B cell (primary cell): Measurements from ENCODE around the gene HMGN3. TPM values are rescaled to one million over a fixed set of nuclear protein-coding genes. Genes with fewer than 3 reads are reported as not detected.

Source experiments
- ATAC-seq: fragments of 200-7000 bp; cut with Tn5 transposase; one replicate; pipeline ENCODE4 v1.10.0; 2021; ENCODE audit warnings: low read depth, mild to moderate bottlenecking, moderate number of reproducible peaks, moderate library complexity
- CTCF ChIA-PET: fragments of 350-600 bp; sonication (Branson Sonifier 250); formaldehyde crosslinking; loops from one replicate; lab custom pipeline; 2021; ENCODE audit warnings: antibody characterized with exemption, inconsistent platforms; lab: Charles Lee
- POLR2A ChIA-PET: fragments of 350-600 bp; sonication (Branson Sonifier 250); formaldehyde crosslinking; loops from one replicate; lab custom pipeline; 2021; ENCODE audit warnings: antibody characterized with exemption; lab: Charles Lee
- DNase-seq: peaks from one replicate; pipeline ENCODE4 v3.0.0; 2013
- H2AFZ ChIP-seq: 2 replicates; pipeline ENCODE4 v1.6.1; 2012; ENCODE audit warnings: mild to moderate bottlenecking, low read depth, low read length; ENCODE audit not compliant: insufficient read depth, poor library complexity, severe bottlenecking
- H3K27ac ChIP-seq, 2 donors: 1 replicate in 1 of 2; 2 replicates in 1 of 2; pipeline ENCODE4 v1.5.1; 2012 to 2013; ENCODE audit warnings: low read length in 2 of 2, mild to moderate bottlenecking in 2 of 2, moderate library complexity in 1 of 2
- H3K27me3 ChIP-seq, 4 experiments: fragments of 200-600 bp in 1 of 4; sonication (generic) in 1 of 4; replicated peaks in 1 of 4; 1 replicate in 2 of 4; 2 replicates in 2 of 4; pipeline versions ENCODE4 v1.6.1 to v1.7.0; 2013 to 2016; ENCODE audit warnings: low read length in 3 of 4, mild to moderate bottlenecking in 2 of 4, mixed read lengths in 1 of 4, moderate library complexity in 1 of 4; ENCODE audit not compliant: insufficient read depth in 4 of 4, control insufficient read depth in 3 of 4; ENCODE audit errors: control extremely low read depth in 1 of 4
- H3K36me3 ChIP-seq, 2 experiments: replicated peaks in 1 of 2; 1 replicate in 1 of 2; 2 replicates in 1 of 2; pipeline versions ENCODE4 v1.6.1 to v1.7.1; 2013; ENCODE audit warnings: low read length in 1 of 2; ENCODE audit not compliant: insufficient read depth in 2 of 2, control insufficient read depth in 1 of 2; ENCODE audit errors: control extremely low read depth in 1 of 2, extremely low read depth in 1 of 2
- H3K4me1 ChIP-seq, 2 donors: fragments of 200-600 bp in 1 of 2; sonication (generic) in 1 of 2; 1 replicate in 1 of 2; 2 replicates in 1 of 2; pipeline versions ENCODE4 v1.5.1 to v1.6.1; 2013 to 2017; ENCODE audit warnings: low read length in 2 of 2; ENCODE audit not compliant: control insufficient read depth in 2 of 2, insufficient read depth in 2 of 2
- H3K4me2 ChIP-seq: replicated peaks from 2 replicates; pipeline ENCODE3; 2012; ENCODE audit warnings: mild to moderate bottlenecking, low read depth, low read length; ENCODE audit not compliant: poor library complexity, severe bottlenecking
- H3K4me3 ChIP-seq, 5 experiments: fragments of 200-600 bp in 1 of 5; sonication (generic) in 1 of 5; 1 replicate in 3 of 5; 2 replicates in 2 of 5; pipeline versions ENCODE4 v1.5.1 to v1.7.0; 2011 to 2016; ENCODE audit warnings: low read length in 4 of 5, mild to moderate bottlenecking in 4 of 5, low read depth in 2 of 5, control low read depth in 1 of 5, moderate library complexity in 1 of 5; ENCODE audit not compliant: insufficient read depth in 1 of 5; ENCODE audit errors: control extremely low read depth in 1 of 5, extremely low read depth in 1 of 5
- H3K79me2 ChIP-seq: fragments of 200-600 bp; sonication (generic); one replicate; pipeline ENCODE4 v1.6.0; 2016; ENCODE audit warnings: low read length; ENCODE audit not compliant: control insufficient read depth, insufficient read depth
- H3K9ac ChIP-seq: fragments of 200-600 bp; sonication (generic); 2 replicates; pipeline ENCODE4 v1.6.1; 2017; ENCODE audit warnings: mild to moderate bottlenecking, low read length, moderate library complexity
- H3K9me3 ChIP-seq, 3 donors: one replicate each; pipeline versions ENCODE4 v1.6.1 to v1.7.1; 2013; ENCODE audit warnings: low read length in 2 of 3; ENCODE audit not compliant: control insufficient read depth in 2 of 3, insufficient read depth in 1 of 3; ENCODE audit errors: control extremely low read depth in 1 of 3
- H4K20me1 ChIP-seq: 2 replicates; pipeline ENCODE4 v1.6.0; 2012; ENCODE audit warnings: mild to moderate bottlenecking, low read length; ENCODE audit not compliant: insufficient read depth, control insufficient read depth, poor library complexity, severe bottlenecking
- H3K27ac Mint-ChIP-seq: one replicate; pipeline ENCODE4 v1.8.0; 2021; ENCODE audit warnings: mixed read lengths
- H3K27me3 Mint-ChIP-seq: one replicate; pipeline ENCODE4 v1.8.0; 2021; ENCODE audit warnings: mixed read lengths
- H3K4me1 Mint-ChIP-seq: one replicate; pipeline ENCODE4 v1.8.0; 2021; ENCODE audit warnings: mixed read lengths
- H3K4me3 Mint-ChIP-seq: one replicate; pipeline ENCODE4 v1.8.0; 2021; ENCODE audit warnings: mixed read lengths
- H3K9me3 Mint-ChIP-seq: one replicate; pipeline ENCODE4 v1.8.0; 2022; ENCODE audit warnings: mixed read lengths; ENCODE audit not compliant: insufficient read depth
- EZH2 ChIP-seq: IDR thresholded peaks from 2 replicates; pipeline ENCODE4 v1.6.1; 2012; ENCODE audit warnings: borderline replicate concordance, low read depth, mild to moderate bottlenecking, moderate library complexity, low read length; ENCODE audit not compliant: insufficient read depth, poor library complexity, severe bottlenecking
- WGBS: methylation state at CpG from one replicate; pipeline ENCODE4 v1.1.5; 2013; ENCODE audit warnings: missing lambda C conversion rate; ENCODE audit not compliant: insufficient coverage; 5-methylcytosine and 5-hydroxymethylcytosine counted together
- intact Hi-C: fragments of 100-400 bp; cut with micrococcal nuclease; formaldehyde crosslinking; loops from one replicate; pipeline ENCODE4 v1.10.0; 2022
- polyA plus RNA-seq: library from polyadenylated mRNA; depleted of rRNA; stranded (reverse); fragments of >200 nt; gene quantifications from 2 replicates; pipeline ENCODE4 v1.2.3, GENCODE V29; 2012
- total RNA-seq, 2 donors: library from RNA; stranded (reverse); fragments of 120-200 nt in 1 of 2; gene quantifications; 1 replicate in 1 of 2; 2 replicates in 1 of 2; pipeline versions ENCODE4 v1.2.3 to v1.2.4, GENCODE V29; 2013 to 2022
- TF ChIP-seq, protein P1 (sequence below): fragments of 200-600 bp; IDR thresholded peaks from one replicate; pipeline ENCODE4 v1.8.0; 2022; ENCODE audit warnings: antibody characterized with exemption, mild to moderate bottlenecking

The HMGN3 gene
- total and polyA plus RNA-seq, 2 donors (not counting 1 experiment from before 2014, with no cell fraction given) = 40.1 to 44.3 TPM

DNA sequence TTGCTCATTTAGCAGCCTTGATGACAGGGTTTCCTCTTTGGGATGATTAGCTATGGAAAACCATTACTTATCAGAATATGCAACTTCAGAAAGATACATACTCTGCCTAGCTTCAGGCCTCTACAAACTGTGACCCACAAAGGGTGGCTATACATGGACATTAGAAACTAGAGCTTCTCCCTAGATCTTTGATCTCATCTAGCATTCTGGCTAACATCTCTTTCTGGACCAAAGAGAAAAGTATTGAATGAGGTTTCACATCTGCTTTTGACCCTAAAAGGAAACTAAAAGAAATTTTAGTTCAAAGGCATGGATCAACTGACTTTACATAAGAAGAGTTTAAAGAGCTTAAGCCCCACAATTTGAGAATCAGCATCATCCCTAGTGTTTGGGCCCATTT lies 12.4 kb upstream of the HMGN3 start:
- Histone ChIP-seq H3K9ac (no peak overlapping the region), H3K79me2 (no peaks in the 10 kb centered on the region), H4K20me1 (no peaks in the 10 kb centered on the region), H3K4me1 (peaks cover 8 to 10% of the 10 kb centered on the region in 2 donors), H2AFZ (no peak overlapping the region), H3K36me3 (no peaks in the 10 kb centered on the region), H3K27ac (peak overlapping the region in 1 of 2 donors; percentile 27), H3K9me3 (no peaks in the 10 kb centered on the region), H3K4me2 (no peak overlapping the region), H3K27me3 (no peaks in the 10 kb centered on the region), H3K4me3 (no peak overlapping the region)
- TF ChIP-seq, protein P1, sequence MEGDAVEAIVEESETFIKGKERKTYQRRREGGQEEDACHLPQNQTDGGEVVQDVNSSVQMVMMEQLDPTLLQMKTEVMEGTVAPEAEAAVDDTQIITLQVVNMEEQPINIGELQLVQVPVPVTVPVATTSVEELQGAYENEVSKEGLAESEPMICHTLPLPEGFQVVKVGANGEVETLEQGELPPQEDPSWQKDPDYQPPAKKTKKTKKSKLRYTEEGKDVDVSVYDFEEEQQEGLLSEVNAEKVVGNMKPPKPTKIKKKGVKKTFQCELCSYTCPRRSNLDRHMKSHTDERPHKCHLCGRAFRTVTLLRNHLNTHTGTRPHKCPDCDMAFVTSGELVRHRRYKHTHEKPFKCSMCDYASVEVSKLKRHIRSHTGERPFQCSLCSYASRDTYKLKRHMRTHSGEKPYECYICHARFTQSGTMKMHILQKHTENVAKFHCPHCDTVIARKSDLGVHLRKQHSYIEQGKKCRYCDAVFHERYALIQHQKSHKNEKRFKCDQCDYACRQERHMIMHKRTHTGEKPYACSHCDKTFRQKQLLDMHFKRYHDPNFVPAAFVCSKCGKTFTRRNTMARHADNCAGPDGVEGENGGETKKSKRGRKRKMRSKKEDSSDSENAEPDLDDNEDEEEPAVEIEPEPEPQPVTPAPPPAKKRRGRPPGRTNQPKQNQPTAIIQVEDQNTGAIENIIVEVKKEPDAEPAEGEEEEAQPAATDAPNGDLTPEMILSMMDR = no peak
- TF ChIP-seq EZH2 = no peak
- no peak overlapping the region for H3K27ac Mint-ChIP-seq
- peaks cover 10% of the 10 kb centered on the region for H3K4me1 Mint-ChIP-seq
- ChIA-PET POLR2A (no interaction called here), CTCF (interaction anchor here (1.0 to 1.4 kb wide), 2 partner anchors 10 to 14 kb away, joined by 3 read pairs; no protein-coding TSS in a partner anchor)
- intact Hi-C loops = no loop called here
- ATAC-seq (no peak), DNase-seq (peak; percentile 19)
- H3K4me3 Mint-ChIP-seq = no peak overlapping the region
- H3K27me3 Mint-ChIP-seq = peaks cover 3% of the 10 kb centered on the region
- H3K9me3 Mint-ChIP-seq = no peaks in the 10 kb centered on the region

DNA sequence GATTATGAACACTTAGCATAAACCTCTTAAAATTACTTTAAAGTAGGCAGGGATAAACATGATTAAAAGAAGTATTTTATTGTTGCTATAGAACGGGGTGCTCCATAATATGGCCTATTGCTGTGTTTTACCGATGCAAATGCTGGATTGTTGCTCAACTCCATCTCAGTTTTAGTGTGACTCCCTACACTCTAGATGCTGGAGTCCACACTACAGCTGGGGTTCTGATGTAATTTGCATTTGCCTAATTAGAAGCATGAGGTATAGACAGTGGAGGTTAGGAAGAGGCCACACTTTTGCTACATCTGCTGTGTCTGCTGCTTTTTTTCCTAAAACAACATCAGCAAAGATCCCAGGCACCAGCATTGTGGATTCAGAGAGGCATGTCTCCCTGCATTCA lies 6.7 kb upstream of the HMGN3 start:
- H3K79me2 ChIP-seq = no peaks in the 10 kb centered on the region
- ATAC-seq (no peak), DNase-seq (no peak)
- no peaks in the 10 kb centered on the region for H3K9me3 ChIP-seq
- H3K4me3 Mint-ChIP-seq = no peak overlapping the region
- ChIA-PET POLR2A (no interaction called here), CTCF (no interaction called here)
- TF ChIP-seq, protein P1 = no peak
- TF ChIP-seq EZH2 = no peak
- H3K27ac ChIP-seq = no peak overlapping the region
- no peak overlapping the region for H3K4me3 ChIP-seq
- no CpG with 5 or more reads among the region's 2 CpGs for WGBS
- H3K4me1 Mint-ChIP-seq = peaks cover 2% of the 10 kb centered on the region
- no peaks in the 10 kb centered on the region for H4K20me1 ChIP-seq
- no peak overlapping the region for H3K9ac ChIP-seq
- H3K4me1 ChIP-seq = no peaks in the 10 kb centered on the region
- H3K27me3 Mint-ChIP-seq = peaks cover 3% of the 10 kb centered on the region
- no peaks in the 10 kb centered on the region for H3K9me3 Mint-ChIP-seq
- H3K27me3 ChIP-seq = no peaks in the 10 kb centered on the region
- H3K36me3 ChIP-seq = no peaks in the 10 kb centered on the region
- intact Hi-C loops = no loop called here
- no peak overlapping the region for H3K4me2 ChIP-seq
- H3K27ac Mint-ChIP-seq = no peak overlapping the region
- H2AFZ ChIP-seq = no peak overlapping the region
